Stimulated activated CD4-positive, alpha-beta T cell treated with anti-CD3 and anti-CD28 coated beads, TNF-alpha, amount 100 ng/mL, for 48 hours (primary cell): ENCODE measurements around the gene ANKRD39.
"Not testable (repeated sequence)": the region's sequence is repeated elsewhere in the genome, so short reads cannot be mapped to it uniquely, and the experiment has no call there.

Source experiments
- DNase-seq, 3 donors: peaks; one replicate each; pipeline ENCODE4 v3.0.0-alpha.2; 2020; ENCODE audit warnings: low read depth in 3 of 3

The ANKRD39 gene

GRCh38 chr2:96808176-96808837, 49.5 kb downstream of the ANKRD39 start:
- DNase-seq, result no peak

- no peak for DNase-seq
Measured at GRCh38 chr2:96807127-96807471, 50.7 kb downstream of the ANKRD39 start.

GRCh38 chr2:96806468-96807126, 51.2 kb downstream of the ANKRD39 start:
- DNase-seq, result no peak

GRCh38 chr2:96805946-96806345, 51.9 kb downstream of the ANKRD39 start:
- not testable (repeated sequence) for DNase-seq

GRCh38 chr2:96804986-96805385, 52.8 kb downstream of the ANKRD39 start:
- no peak for DNase-seq

GRCh38 chr2:96802721-96803120, 55.1 kb downstream of the ANKRD39 start:
- DNase-seq, result no peak

- DNase-seq, result peak; percentile 16 to 64 (median 23)
Measured at GRCh38 chr2:96801786-96802595, 55.8 kb downstream of the ANKRD39 start.

- peak; percentile 37 to 68 (median 66) for DNase-seq
Measured at GRCh38 chr2:96801005-96801785, 56.6 kb downstream of the ANKRD39 start.

- no peak for DNase-seq
Measured at GRCh38 chr2:96800061-96801004, 57.5 kb downstream of the ANKRD39 start.

- no peak for DNase-seq
Measured at GRCh38 chr2:96799623-96799935, 58.2 kb downstream of the ANKRD39 start.

GRCh38 chr2:96798733-96799622, 58.8 kb downstream of the ANKRD39 start:
- no peak for DNase-seq
